K562 (cell line): ENCODE measurements around the gene CEP68.

Experiments used
- C11orf30 ChIP-seq: fragments of 450-650 bp; IDR thresholded peaks from 2 replicates; pipeline ENCODE4 v1.6.1; 2016; ENCODE audit warnings: low read depth, mild to moderate bottlenecking
- ZNF133 ChIP-seq: fragments of 250-450 bp; sonication (Bioruptor Pico); IDR thresholded peaks from 2 replicates; pipeline ENCODE4 v1.4.0; 2020; ENCODE audit warnings: mild to moderate bottlenecking
- ZNF354B ChIP-seq: fragments of 250-450 bp; sonication (Bioruptor Pico); IDR thresholded peaks from 2 replicates; pipeline ENCODE4 v1.4.0; 2020

- TF ChIP-seq C11orf30: no peak
- TF ChIP-seq ZNF354B (CRISPR knock-in tag): no peak
- no peak for TF ChIP-seq ZNF133 (CRISPR knock-in tag)
Observed at GRCh38 chr2:65040400-65041261, 15.6 kb upstream of the CEP68 start.
